ENCODE results near the gene KIF1A. TPM values are rescaled to one million over a fixed set of nuclear protein-coding genes. Genes with fewer than 3 reads are reported as not detected.

Gene KIF1A
- polyA plus RNA-seq, 1 experiment, result not detected

DNA sequence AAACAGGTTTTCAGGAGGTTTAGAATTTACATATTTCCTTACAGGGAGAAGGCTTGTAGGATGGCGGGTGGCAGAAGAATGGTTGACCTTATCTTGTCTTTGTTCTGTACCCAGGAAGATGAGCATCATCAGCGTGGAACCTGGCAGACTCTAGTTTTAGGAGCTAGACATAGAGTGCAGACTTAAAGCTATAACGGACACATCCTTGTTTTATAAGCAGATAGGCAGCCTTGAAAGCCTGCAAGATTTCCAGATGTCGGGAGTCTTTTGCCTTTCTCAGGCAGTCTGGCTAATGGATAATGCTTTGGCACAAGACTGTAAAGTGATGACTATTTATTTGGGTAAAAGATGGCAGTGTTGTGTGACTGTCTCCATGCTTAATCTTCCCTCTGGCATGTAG is 149.1 kb downstream of the KIF1A start:
- CTCF ChIA-PET, result no interaction called here
- Histone ChIP-seq H3K9me3 (ENCODE audit: control insufficient read depth, insufficient read depth, low read length) (no peaks in the 10 kb centered on the region; the same call in 1 of the 2 replicates), H3K27ac (ENCODE audit: low read depth, low read length) (no peak overlapping the region), H3K27me3 (ENCODE audit: control insufficient read depth, insufficient read depth, low read length) (peaks cover 22% of the 10 kb centered on the region), H3K4me3 (ENCODE audit: low read depth, low read length) (no peak overlapping the region)
- DNase-seq (ENCODE audit: low read depth, low spot score), result no peak
- POLR2A ChIA-PET, result no interaction called here
- TF ChIP-seq, protein P1, sequence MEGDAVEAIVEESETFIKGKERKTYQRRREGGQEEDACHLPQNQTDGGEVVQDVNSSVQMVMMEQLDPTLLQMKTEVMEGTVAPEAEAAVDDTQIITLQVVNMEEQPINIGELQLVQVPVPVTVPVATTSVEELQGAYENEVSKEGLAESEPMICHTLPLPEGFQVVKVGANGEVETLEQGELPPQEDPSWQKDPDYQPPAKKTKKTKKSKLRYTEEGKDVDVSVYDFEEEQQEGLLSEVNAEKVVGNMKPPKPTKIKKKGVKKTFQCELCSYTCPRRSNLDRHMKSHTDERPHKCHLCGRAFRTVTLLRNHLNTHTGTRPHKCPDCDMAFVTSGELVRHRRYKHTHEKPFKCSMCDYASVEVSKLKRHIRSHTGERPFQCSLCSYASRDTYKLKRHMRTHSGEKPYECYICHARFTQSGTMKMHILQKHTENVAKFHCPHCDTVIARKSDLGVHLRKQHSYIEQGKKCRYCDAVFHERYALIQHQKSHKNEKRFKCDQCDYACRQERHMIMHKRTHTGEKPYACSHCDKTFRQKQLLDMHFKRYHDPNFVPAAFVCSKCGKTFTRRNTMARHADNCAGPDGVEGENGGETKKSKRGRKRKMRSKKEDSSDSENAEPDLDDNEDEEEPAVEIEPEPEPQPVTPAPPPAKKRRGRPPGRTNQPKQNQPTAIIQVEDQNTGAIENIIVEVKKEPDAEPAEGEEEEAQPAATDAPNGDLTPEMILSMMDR (IDR thresholded peaks at IDR 0.05; ENCODE audit: low read depth, low read length), result no peak

- ChIA-PET POLR2A (no interaction called here), CTCF (no interaction called here)
- TF ChIP-seq, protein P1 (IDR thresholded peaks at IDR 0.05; ENCODE audit: low read depth, low read length), result no peak
- no peak for DNase-seq (ENCODE audit: low read depth, low spot score)
- H3K9me3 ChIP-seq (ENCODE audit: control insufficient read depth, insufficient read depth, low read length), result no peaks in the 10 kb centered on the region; the same call in 1 of the 2 replicates
- no peak overlapping the region for H3K27ac ChIP-seq (ENCODE audit: low read depth, low read length)
- H3K4me3 ChIP-seq (ENCODE audit: low read depth, low read length), result no peak overlapping the region
- peaks cover 22% of the 10 kb centered on the region for H3K27me3 ChIP-seq (ENCODE audit: control insufficient read depth, insufficient read depth, low read length)
Observed at GRCh38 chr2:240670402-240670801, 149.6 kb downstream of the KIF1A start.

DNA sequence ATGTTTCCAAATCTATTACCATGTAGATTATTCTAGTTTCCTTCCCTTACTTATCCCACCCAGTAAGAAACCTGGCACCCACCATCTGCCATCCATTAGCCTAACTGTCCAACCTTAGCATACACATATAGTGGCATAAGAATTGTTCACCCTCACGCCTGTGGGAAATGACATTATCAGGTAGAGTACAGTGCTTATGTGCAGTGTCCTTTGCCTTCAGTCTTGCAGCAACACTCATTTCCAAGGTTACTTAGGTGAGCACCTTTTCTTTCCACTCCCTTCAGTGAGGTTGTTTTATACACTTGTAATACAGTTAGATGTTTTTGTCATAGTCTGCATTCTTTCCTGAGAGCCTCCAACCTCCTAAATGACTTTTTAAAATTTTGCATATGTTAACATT is 155.4 kb downstream of the KIF1A start:
- ChIA-PET POLR2A (no interaction called here), CTCF (interaction anchor here (1.3 kb wide), 1 partner anchor 150 kb away, joined by 3 read pairs; no protein-coding TSS in a partner anchor)
- Histone ChIP-seq H3K9me3 (ENCODE audit: control insufficient read depth, insufficient read depth, low read length) (no peaks in the 10 kb centered on the region), H3K4me3 (ENCODE audit: low read depth, low read length) (no peak overlapping the region), H3K27me3 (ENCODE audit: control insufficient read depth, insufficient read depth, low read length) (no peaks in the 10 kb centered on the region), H3K27ac (ENCODE audit: low read depth, low read length) (no peak overlapping the region)
- DNase-seq (ENCODE audit: low read depth, low spot score), result no peak
- TF ChIP-seq, protein P1 (IDR thresholded peaks at IDR 0.05; ENCODE audit: low read depth, low read length), result no peak

Small RNA genes lying within 50 kb of the gene (small RNA-seq; reads per million reads assigned to genes)
- not detected for gene AC011298.3 (ENCODE audit: insufficient read length, low read depth)

Other genes starting within 250 kb of the KIF1A start
- gene CAPN10, start 233.5 kb downstream of the KIF1A start, polyA plus RNA-seq (2011; rRNA removed), result 5.6 and 7.5 TPM in 2 replicates
- 0.05 and 0.06 TPM in 2 replicates for gene GPR35, start 194.7 kb downstream of the KIF1A start, polyA plus RNA-seq (2011; rRNA removed)
- gene AQP12B, start 137.3 kb downstream of the KIF1A start, polyA plus RNA-seq (2011; rRNA removed), result not detected in 2 replicates
- gene AQP12A, start 128.4 kb downstream of the KIF1A start, polyA plus RNA-seq (2011; rRNA removed), result not detected in 2 replicates
- not detected in 2 replicates for gene AGXT, start 48.6 kb upstream of the KIF1A start, polyA plus RNA-seq (2011; rRNA removed)
- gene MAB21L4, start 75.9 kb upstream of the KIF1A start, polyA plus RNA-seq (2011; rRNA removed), result not detected in 2 replicates
- gene CROCC2, start 86.1 kb upstream of the KIF1A start, polyA plus RNA-seq (2011; rRNA removed), result not detected in 2 replicates
- gene SNED1, start 178.4 kb upstream of the KIF1A start, polyA plus RNA-seq (2011; rRNA removed), result 1.6 and 2.4 TPM in 2 replicates

Measured in AG04450 (cell line).